ENCODE results near the gene PIK3R3. TPM values are rescaled to one million over a fixed set of nuclear protein-coding genes. Genes with fewer than 3 reads are reported as not detected.

The PIK3R3 gene
- total and polyA plus RNA-seq, 5 donors from 2014 or later: 3.2 to 7.7 (median 4.9) TPM

GRCh38 chr1:46072975-46073374 lies 59.5 kb downstream of the PIK3R3 start:
- no peak for ATAC-seq (ENCODE audit: low read depth in 2 of 2)
- H3K4me1 ChIP-seq (ENCODE audit: control insufficient read depth, insufficient read depth, low read length, poor library complexity, severe bottlenecking): no peaks in the 10 kb centered on the region
- no peak overlapping the region for H3K4me3 Mint-ChIP-seq

DNA sequence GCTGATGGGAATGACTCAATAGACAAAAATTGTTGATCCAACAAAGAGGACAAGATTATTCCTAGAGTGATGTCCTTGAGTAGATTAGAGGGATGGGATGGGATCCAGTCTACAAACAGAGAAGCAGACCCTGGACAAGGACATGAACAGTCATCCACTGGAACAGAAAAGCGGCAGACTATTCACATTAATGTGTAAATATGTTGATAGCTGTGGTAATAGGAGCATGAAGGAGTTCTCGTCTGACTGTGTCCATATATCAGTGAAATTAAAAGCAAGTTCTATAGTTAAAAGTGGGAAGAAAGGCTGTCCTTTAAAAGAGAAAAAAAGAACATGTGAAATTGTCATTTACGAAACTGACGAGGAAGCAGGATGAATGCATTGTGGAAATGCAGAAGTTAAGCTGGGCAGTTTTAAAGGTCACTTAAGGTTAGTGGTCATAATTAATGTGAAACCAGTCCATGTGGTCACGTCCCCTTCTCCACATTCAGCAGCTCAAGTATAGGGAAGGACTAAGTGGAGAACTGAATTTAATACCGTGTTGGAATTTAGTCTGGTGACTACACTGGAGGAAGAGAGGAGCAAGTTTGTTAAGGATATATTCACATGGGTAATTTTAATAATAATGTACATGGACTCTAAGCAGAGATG lies 62.1 kb downstream of the PIK3R3 start:
- H3K4me1 ChIP-seq (ENCODE audit: control insufficient read depth, insufficient read depth, low read length, poor library complexity, severe bottlenecking): peaks cover 5% of the 10 kb centered on the region
- Mint-ChIP-seq H3K27ac (no peak overlapping the region), H3K4me3 (no peak overlapping the region), H3K36me3 (no peaks in the 10 kb centered on the region), H3K4me1 (peaks cover 5 to 7% (median 6%) of the 10 kb centered on the region in 4 donors), H3K9me3 (peaks cover 0 to 1% (median 0%) of the 10 kb centered on the region in 7 donors), H3K27me3 (no peaks in the 10 kb centered on the region)
- DNase-seq: no peak
- no peaks in the 10 kb centered on the region for H3K9me3 ChIP-seq (ENCODE audit: control insufficient read depth in 2 of 2, low read length in 2 of 2)
- no peak overlapping the region for H3K4me3 ChIP-seq (ENCODE audit: low read depth, low read length)
- H3K27ac ChIP-seq (ENCODE audit: insufficient read depth, low read length, poor library complexity, severe bottlenecking): no peak overlapping the region
- no peaks in the 10 kb centered on the region for H3K27me3 ChIP-seq (ENCODE audit: control insufficient read depth, insufficient read depth, low read length)
- H3K36me3 ChIP-seq (ENCODE audit: control insufficient read depth, insufficient read depth, low read length): no peaks in the 10 kb centered on the region
- ATAC-seq (ENCODE audit: low read depth in 2 of 2): no peak

More at GRCh38 chr1:46072975-46073374, 59.5 kb downstream of the PIK3R3 start:
- H3K4me3 ChIP-seq (ENCODE audit: low read depth, low read length): no peak overlapping the region
- no peaks in the 10 kb centered on the region for H3K27me3 ChIP-seq (ENCODE audit: control insufficient read depth, insufficient read depth, low read length)
- H3K9me3 ChIP-seq (ENCODE audit: control insufficient read depth in 2 of 2, low read length in 2 of 2): no peaks in the 10 kb centered on the region
- H3K27me3 Mint-ChIP-seq: no peaks in the 10 kb centered on the region
- DNase-seq: no peak
- H3K36me3 Mint-ChIP-seq: no peaks in the 10 kb centered on the region
- no peaks in the 10 kb centered on the region for H3K36me3 ChIP-seq (ENCODE audit: control insufficient read depth, insufficient read depth, low read length)
- peaks cover 0 to 1% (median 0%) of the 10 kb centered on the region in 7 donors for H3K9me3 Mint-ChIP-seq
- no peaks in the 10 kb centered on the region for H3K4me1 Mint-ChIP-seq
- H3K27ac Mint-ChIP-seq: no peak overlapping the region
- H3K27ac ChIP-seq (ENCODE audit: insufficient read depth, low read length, poor library complexity, severe bottlenecking): no peak overlapping the region

GRCh38 chr1:46068525-46068924 lies 63.9 kb downstream of the PIK3R3 start:
- Mint-ChIP-seq H3K27ac (no peak overlapping the region), H3K27me3 (no peaks in the 10 kb centered on the region), H3K36me3 (no peaks in the 10 kb centered on the region), H3K4me1 (peaks cover 10 to 17% (median 15%) of the 10 kb centered on the region in 4 donors), H3K4me3 (no peak overlapping the region), H3K9me3 (peaks cover 0 to 1% (median 0%) of the 10 kb centered on the region in 7 donors)
- Histone ChIP-seq H3K9me3 (ENCODE audit: control insufficient read depth in 2 of 2, low read length in 2 of 2) (no peaks in the 10 kb centered on the region), H3K4me1 (ENCODE audit: control insufficient read depth, insufficient read depth, low read length, poor library complexity, severe bottlenecking) (peaks cover 10% of the 10 kb centered on the region), H3K27me3 (ENCODE audit: control insufficient read depth, insufficient read depth, low read length) (no peaks in the 10 kb centered on the region), H3K36me3 (ENCODE audit: control insufficient read depth, insufficient read depth, low read length) (no peaks in the 10 kb centered on the region), H3K4me3 (ENCODE audit: low read depth, low read length) (no peak overlapping the region), H3K27ac (ENCODE audit: insufficient read depth, low read length, poor library complexity, severe bottlenecking) (no peak overlapping the region)
- no peak for DNase-seq
- ATAC-seq (ENCODE audit: low read depth in 2 of 2): no peak

- Histone ChIP-seq H3K27me3 (ENCODE audit: control insufficient read depth, insufficient read depth, low read length) (no peaks in the 10 kb centered on the region), H3K36me3 (ENCODE audit: control insufficient read depth, insufficient read depth, low read length) (no peaks in the 10 kb centered on the region), H3K9me3 (ENCODE audit: control insufficient read depth in 2 of 2, low read length in 2 of 2) (no peaks in the 10 kb centered on the region), H3K4me3 (ENCODE audit: low read depth, low read length) (no peak overlapping the region), H3K27ac (ENCODE audit: insufficient read depth, low read length, poor library complexity, severe bottlenecking) (no peak overlapping the region), H3K4me1 (ENCODE audit: control insufficient read depth, insufficient read depth, low read length, poor library complexity, severe bottlenecking) (peaks cover 10% of the 10 kb centered on the region)
- DNase-seq: no peak
- ATAC-seq (ENCODE audit: low read depth in 2 of 2): no peak
- H3K4me3 Mint-ChIP-seq: no peak overlapping the region
- H3K9me3 Mint-ChIP-seq: no peaks in the 10 kb centered on the region
- no peaks in the 10 kb centered on the region for H3K36me3 Mint-ChIP-seq
- H3K4me1 Mint-ChIP-seq: peaks cover 13 to 26% (median 22%) of the 10 kb centered on the region in 4 donors
- no peak overlapping the region for H3K27ac Mint-ChIP-seq
- no peaks in the 10 kb centered on the region for H3K27me3 Mint-ChIP-seq
Measured at GRCh38 chr1:46067652-46068051, 64.8 kb downstream of the PIK3R3 start.

DNA sequence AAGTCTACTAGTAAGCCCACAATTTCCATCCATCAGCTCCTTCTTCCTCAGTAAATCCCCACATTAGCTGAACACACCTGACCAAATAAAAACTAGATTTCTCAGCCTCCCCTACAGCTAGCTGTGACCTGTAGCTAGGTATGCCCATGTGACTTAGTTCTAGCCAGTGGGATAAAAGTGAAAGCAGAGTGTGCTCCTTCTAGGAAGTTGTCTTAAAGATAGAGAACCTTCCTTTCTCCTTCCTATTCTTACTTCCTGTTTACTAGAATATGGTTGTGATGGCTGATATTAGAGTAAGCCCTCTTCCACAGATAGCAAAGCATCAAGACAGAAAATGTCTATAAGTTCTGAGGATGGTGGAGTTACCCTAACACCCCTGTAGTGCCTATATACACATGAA lies 67.0 kb downstream of the PIK3R3 start:
- H3K27ac ChIP-seq (ENCODE audit: insufficient read depth, low read length, poor library complexity, severe bottlenecking): peak overlapping the region; percentile 24
- H3K4me1 Mint-ChIP-seq: peaks cover 13 to 37% (median 35%) of the 10 kb centered on the region in 4 donors
- no peaks in the 10 kb centered on the region for H3K27me3 ChIP-seq (ENCODE audit: control insufficient read depth, insufficient read depth, low read length)
- H3K4me1 ChIP-seq (ENCODE audit: control insufficient read depth, insufficient read depth, low read length, poor library complexity, severe bottlenecking): peaks cover 10% of the 10 kb centered on the region
- peak; percentile 71 to 74 for ATAC-seq (ENCODE audit: low read depth in 2 of 2)
- DNase-seq: peak in 2 of 3 donors; percentile 16 to 68
- H3K27ac Mint-ChIP-seq: peak overlapping the region; percentile 22 to 58 (median 44)
- peak overlapping the region; percentile 58 for H3K4me3 ChIP-seq (ENCODE audit: low read depth, low read length)
- no peaks in the 10 kb centered on the region for H3K9me3 ChIP-seq (ENCODE audit: control insufficient read depth in 2 of 2, low read length in 2 of 2)
- H3K9me3 Mint-ChIP-seq: peaks cover 0 to 2% (median 0%) of the 10 kb centered on the region in 7 donors
- no peaks in the 10 kb centered on the region for H3K36me3 ChIP-seq (ENCODE audit: control insufficient read depth, insufficient read depth, low read length)
- peaks cover 5% of the 10 kb centered on the region for H3K36me3 Mint-ChIP-seq
- peaks cover 4% of the 10 kb centered on the region for H3K27me3 Mint-ChIP-seq
- H3K4me3 Mint-ChIP-seq: peak overlapping the region; percentile 42 to 77 (median 73)

DNA sequence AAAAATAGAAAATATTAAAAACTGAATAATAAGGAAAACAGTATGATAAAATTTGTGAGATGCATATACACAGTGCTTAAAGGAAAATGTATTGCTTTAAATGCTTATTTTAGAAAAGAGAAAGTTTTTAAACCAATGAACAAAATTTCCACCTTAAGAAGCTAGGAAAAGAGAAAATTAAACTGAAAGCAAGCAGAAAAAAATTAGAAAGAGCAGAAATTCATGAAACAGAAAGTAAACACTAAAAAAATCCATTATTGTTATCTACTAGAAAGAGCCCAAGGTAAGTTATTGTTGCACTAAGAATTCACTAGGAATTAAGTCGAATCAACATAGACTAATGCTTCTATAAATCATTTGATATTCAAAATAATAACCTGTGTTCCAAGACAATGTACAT lies 67.7 kb downstream of the PIK3R3 start:
- peak overlapping the region in 1 of 4 donors; percentile 77 for H3K4me3 Mint-ChIP-seq
- peak overlapping the region; percentile 24 to 58 (median 32) for H3K27ac Mint-ChIP-seq
- DNase-seq (no peak), ATAC-seq (ENCODE audit: low read depth in 2 of 2) (no peak)
- Histone ChIP-seq H3K27ac (ENCODE audit: insufficient read depth, low read length, poor library complexity, severe bottlenecking) (peak overlapping the region; percentile 24), H3K9me3 (ENCODE audit: control insufficient read depth in 2 of 2, low read length in 2 of 2) (no peaks in the 10 kb centered on the region), H3K4me1 (ENCODE audit: control insufficient read depth, insufficient read depth, low read length, poor library complexity, severe bottlenecking) (peaks cover 10% of the 10 kb centered on the region), H3K4me3 (ENCODE audit: low read depth, low read length) (peak overlapping the region; percentile 58), H3K36me3 (ENCODE audit: control insufficient read depth, insufficient read depth, low read length) (no peaks in the 10 kb centered on the region), H3K27me3 (ENCODE audit: control insufficient read depth, insufficient read depth, low read length) (no peaks in the 10 kb centered on the region)
- peaks cover 5% of the 10 kb centered on the region for H3K36me3 Mint-ChIP-seq
- H3K9me3 Mint-ChIP-seq: peaks cover 0 to 2% (median 0%) of the 10 kb centered on the region in 7 donors
- peaks cover 13 to 37% (median 35%) of the 10 kb centered on the region in 4 donors for H3K4me1 Mint-ChIP-seq
- H3K27me3 Mint-ChIP-seq: peaks cover 4% of the 10 kb centered on the region

GRCh38 chr1:46062651-46063319 lies 69.6 kb downstream of the PIK3R3 start:
- DNase-seq (peak in 1 of 3 donors; percentile 63), ATAC-seq (ENCODE audit: low read depth in 2 of 2) (no peak)
- peaks cover 13 to 37% (median 35%) of the 10 kb centered on the region in 4 donors for H3K4me1 Mint-ChIP-seq
- H3K9me3 Mint-ChIP-seq: peaks cover 0 to 2% (median 0%) of the 10 kb centered on the region in 7 donors
- peaks cover 4% of the 10 kb centered on the region for H3K27me3 Mint-ChIP-seq
- H3K4me3 Mint-ChIP-seq: peak overlapping the region in 2 of 4 donors; percentile 36 to 47
- peaks cover 5% of the 10 kb centered on the region for H3K36me3 Mint-ChIP-seq
- peak overlapping the region in 1 of 3 donors; percentile 67 for H3K27ac Mint-ChIP-seq
- Histone ChIP-seq H3K27me3 (ENCODE audit: control insufficient read depth, insufficient read depth, low read length) (no peaks in the 10 kb centered on the region), H3K9me3 (ENCODE audit: control insufficient read depth in 2 of 2, low read length in 2 of 2) (no peaks in the 10 kb centered on the region), H3K4me3 (ENCODE audit: low read depth, low read length) (peak overlapping the region; percentile 39), H3K27ac (ENCODE audit: insufficient read depth, low read length, poor library complexity, severe bottlenecking) (no peak overlapping the region), H3K4me1 (ENCODE audit: control insufficient read depth, insufficient read depth, low read length, poor library complexity, severe bottlenecking) (peaks cover 10% of the 10 kb centered on the region), H3K36me3 (ENCODE audit: control insufficient read depth, insufficient read depth, low read length) (no peaks in the 10 kb centered on the region)

All from CD4-positive, CD25-positive, alpha-beta regulatory T cell (primary cell).